Progenitor cell of endocrine pancreas (in vitro differentiated cells): Measurements from ENCODE around the gene MROH2A. TPM values are rescaled to one million over a fixed set of nuclear protein-coding genes. Genes with fewer than 3 reads are reported as not detected.
"Not testable (repeated sequence)": the region's sequence is repeated elsewhere in the genome, so short reads cannot be mapped to it uniquely, and the experiment has no call there.

Experiments
- DNase-seq: peaks from one replicate; pipeline ENCODE4 v3.0.0; 2021; ENCODE audit warnings: low spot score; ENCODE audit not compliant: unreplicated experiment
- H3K27ac Mint-ChIP-seq: 2 replicates; pipeline ENCODE4 v1.8.0; 2021; ENCODE audit warnings: mild to moderate bottlenecking, moderate library complexity, mixed read lengths
- H3K27me3 Mint-ChIP-seq: 2 replicates; pipeline ENCODE4 v1.8.0; 2021; ENCODE audit warnings: mixed read lengths
- H3K36me3 Mint-ChIP-seq: 2 replicates; pipeline ENCODE4 v1.8.0; 2022; ENCODE audit warnings: mixed read lengths; ENCODE audit not compliant: insufficient read depth
- H3K4me1 Mint-ChIP-seq: 2 replicates; pipeline ENCODE4 v1.8.0; 2021; ENCODE audit warnings: low read depth, mixed read lengths
- H3K4me3 Mint-ChIP-seq: 2 replicates; pipeline ENCODE4 v1.8.0; 2021; ENCODE audit warnings: low read depth, mild to moderate bottlenecking, moderate library complexity, mixed read lengths
- H3K9me3 Mint-ChIP-seq: 2 replicates; pipeline ENCODE4 v1.8.0; 2021; ENCODE audit warnings: low read depth, mixed read lengths
- long read RNA-seq: library from polyadenylated mRNA; unstranded; transcript quantifications from one replicate; pipeline ENCODE4 v2.0.0, GENCODE V29; 2020
- total RNA-seq: library from RNA; stranded (reverse); gene quantifications from 2 replicates; pipeline ENCODE4 v1.2.1, GENCODE V29; 2021
- TF ChIP-seq, protein P1 (sequence below): fragments of 200-600 bp; sonication (generic); IDR thresholded peaks from one replicate; pipeline ENCODE4 v1.5.0; 2021; ENCODE audit warnings: antibody characterized with exemption, mild to moderate bottlenecking; ENCODE audit not compliant: unreplicated experiment

Gene MROH2A, protein sequence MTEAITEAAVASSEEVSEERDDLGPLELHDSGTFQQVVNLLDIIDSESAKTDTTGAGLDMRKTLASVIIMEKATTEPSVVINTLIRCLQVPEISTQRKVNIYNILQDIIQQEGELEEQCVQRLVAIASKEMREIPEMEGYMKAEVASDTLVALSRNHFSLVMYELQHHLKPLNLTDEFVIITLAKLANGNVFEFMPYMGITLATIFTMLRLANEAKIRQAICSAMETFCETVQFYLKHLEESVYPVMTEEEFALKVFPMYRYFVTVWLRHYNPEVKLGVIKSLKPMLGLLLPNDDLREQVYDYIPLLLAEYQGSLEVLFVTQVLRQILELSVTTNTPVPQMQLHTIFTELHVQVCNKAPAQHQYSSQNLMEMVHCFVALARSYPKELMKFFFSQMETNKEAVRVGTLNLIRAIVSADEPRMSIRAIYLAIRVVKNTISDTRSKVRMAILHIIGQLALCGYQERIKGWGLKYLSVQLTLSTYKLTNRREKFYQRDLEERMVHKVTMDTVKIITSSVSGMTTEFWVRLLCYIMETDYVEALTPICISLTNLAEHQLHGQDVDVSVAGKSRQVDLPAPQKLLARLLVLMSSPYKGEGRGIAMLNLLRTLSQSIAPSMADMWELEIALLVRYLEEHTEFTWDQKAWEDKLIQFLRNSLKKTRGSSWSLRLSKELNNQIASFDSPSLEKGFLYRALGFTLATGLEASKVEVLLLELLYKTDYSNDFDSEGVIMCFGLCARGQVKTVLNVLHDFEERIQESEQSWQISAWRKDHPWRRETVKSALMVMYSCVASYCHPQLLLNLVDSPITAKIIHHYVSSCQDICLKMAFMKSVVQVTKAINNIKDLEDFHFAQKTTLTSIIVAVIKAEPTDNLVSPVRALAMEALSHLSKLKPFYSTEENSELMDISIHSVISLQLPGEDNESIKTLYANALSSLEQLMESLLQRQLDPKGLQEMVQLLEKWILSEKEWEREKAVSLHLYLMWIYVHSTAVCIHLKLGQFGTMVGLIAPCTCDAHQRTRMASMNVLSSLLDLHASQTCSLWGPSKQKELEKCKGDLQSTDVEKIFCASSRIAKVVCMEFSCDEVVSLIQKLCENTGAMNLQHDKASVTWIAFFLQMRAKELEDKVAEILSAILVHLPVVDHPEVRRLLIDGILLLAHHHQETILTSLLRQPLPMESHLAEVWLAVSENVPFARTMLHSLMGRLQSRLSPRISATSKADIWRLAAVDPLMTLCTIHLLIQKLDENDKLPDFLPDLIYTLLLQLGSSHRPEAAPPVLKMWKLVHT (N-terminal part only)
- not detected in 2 replicates for total RNA-seq
- long read RNA-seq, result 0 reads

- no peak within 1 kb of the TSS for H3K27ac Mint-ChIP-seq
- TF ChIP-seq, protein P1, sequence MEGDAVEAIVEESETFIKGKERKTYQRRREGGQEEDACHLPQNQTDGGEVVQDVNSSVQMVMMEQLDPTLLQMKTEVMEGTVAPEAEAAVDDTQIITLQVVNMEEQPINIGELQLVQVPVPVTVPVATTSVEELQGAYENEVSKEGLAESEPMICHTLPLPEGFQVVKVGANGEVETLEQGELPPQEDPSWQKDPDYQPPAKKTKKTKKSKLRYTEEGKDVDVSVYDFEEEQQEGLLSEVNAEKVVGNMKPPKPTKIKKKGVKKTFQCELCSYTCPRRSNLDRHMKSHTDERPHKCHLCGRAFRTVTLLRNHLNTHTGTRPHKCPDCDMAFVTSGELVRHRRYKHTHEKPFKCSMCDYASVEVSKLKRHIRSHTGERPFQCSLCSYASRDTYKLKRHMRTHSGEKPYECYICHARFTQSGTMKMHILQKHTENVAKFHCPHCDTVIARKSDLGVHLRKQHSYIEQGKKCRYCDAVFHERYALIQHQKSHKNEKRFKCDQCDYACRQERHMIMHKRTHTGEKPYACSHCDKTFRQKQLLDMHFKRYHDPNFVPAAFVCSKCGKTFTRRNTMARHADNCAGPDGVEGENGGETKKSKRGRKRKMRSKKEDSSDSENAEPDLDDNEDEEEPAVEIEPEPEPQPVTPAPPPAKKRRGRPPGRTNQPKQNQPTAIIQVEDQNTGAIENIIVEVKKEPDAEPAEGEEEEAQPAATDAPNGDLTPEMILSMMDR, result no peak
- DNase-seq, result no peak
- H3K36me3 Mint-ChIP-seq, result no peaks in the 10 kb centered on the region
- H3K27me3 Mint-ChIP-seq, result peaks cover 12% of the 10 kb centered on the region
- no peak within 1 kb of the TSS for H3K4me3 Mint-ChIP-seq
- H3K9me3 Mint-ChIP-seq, result peaks cover 6% of the 10 kb centered on the region
- H3K4me1 Mint-ChIP-seq, result no peaks in the 10 kb centered on the region
Measured at GRCh38 chr2:233778030-233778429, at the start of gene MROH2A. Gene MROH2A, plus strand, starts transcription at chr2:233778330. Its CDS starts 1,029 bp downstream, at chr2:233779359.

- H3K27ac Mint-ChIP-seq, result no peak within 1 kb of the TSS
- H3K9me3 Mint-ChIP-seq, result peaks cover 5% of the 10 kb centered on the region
- DNase-seq, result no peak
- no peak within 1 kb of the TSS for H3K4me3 Mint-ChIP-seq
- TF ChIP-seq, protein P1, result no peak
- H3K36me3 Mint-ChIP-seq, result no peaks in the 10 kb centered on the region
- H3K27me3 Mint-ChIP-seq, result no peaks in the 10 kb centered on the region
- peaks cover 9% of the 10 kb centered on the region for H3K4me1 Mint-ChIP-seq
Measured at GRCh38 chr2:233728723-233729301, 49.3 kb upstream of the MROH2A start, which contains the start of gene UGT1A3. Gene UGT1A3, plus strand, starts transcription at chr2:233729042. Its CDS starts 85 bp downstream, at chr2:233729127.

- DNase-seq, H3K4me3 Mint-ChIP-seq, H3K27me3 Mint-ChIP-seq, H3K36me3 Mint-ChIP-seq, H3K27ac Mint-ChIP-seq: not testable (repeated sequence)
- Mint-ChIP-seq H3K9me3 (peaks cover 13% of the 10 kb centered on the region), H3K4me1 (peaks cover 11% of the 10 kb centered on the region)
Measured at GRCh38 chr2:233736868-233737653, 41.1 kb upstream of the MROH2A start.

DNA sequence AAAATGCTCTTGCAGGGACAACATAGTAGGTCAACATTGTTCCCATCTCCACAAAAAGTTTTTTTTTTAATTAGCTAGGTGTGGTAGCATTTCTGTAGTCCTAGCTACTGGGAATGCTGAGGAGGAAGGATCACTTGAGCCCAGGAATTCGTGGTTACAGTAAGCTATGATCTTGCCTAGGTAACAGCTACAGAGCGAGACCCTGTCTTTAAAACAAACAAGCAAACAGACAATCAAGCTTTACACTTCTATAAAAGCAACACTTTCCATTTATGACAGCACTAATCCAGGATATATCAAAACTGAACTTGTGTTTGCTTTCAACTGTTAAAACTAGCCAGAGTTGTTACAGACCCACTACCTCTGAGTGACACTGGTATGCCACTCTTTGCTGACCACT, 37.3 kb upstream of the MROH2A start:
- H3K9me3 Mint-ChIP-seq, result peaks cover 13% of the 10 kb centered on the region
- no peaks in the 10 kb centered on the region for H3K36me3 Mint-ChIP-seq
- no peak overlapping the region for H3K4me3 Mint-ChIP-seq
- peaks cover 4% of the 10 kb centered on the region for H3K4me1 Mint-ChIP-seq
- peaks cover 4% of the 10 kb centered on the region for H3K27me3 Mint-ChIP-seq
- no peak overlapping the region for H3K27ac Mint-ChIP-seq
- TF ChIP-seq, protein P1, result no peak
- DNase-seq, result no peak
